Glutamatergic neuron (in vitro differentiated cells): ENCODE results near the gene PKP4. TPM values are rescaled to one million over a fixed set of nuclear protein-coding genes. Genes with fewer than 3 reads are reported as not detected.

Experiments used
- DNase-seq: peaks from one replicate; pipeline ENCODE4 v3.0.0; 2022
- H3K27ac Mint-ChIP-seq: one replicate; pipeline ENCODE4 v1.8.0; 2020; ENCODE audit warnings: mild to moderate bottlenecking, mixed read lengths, inconsistent platforms; ENCODE audit not compliant: unreplicated experiment
- H3K27me3 Mint-ChIP-seq: one replicate; pipeline ENCODE4 v1.8.0; 2020; ENCODE audit warnings: mild to moderate bottlenecking, moderate library complexity, mixed read lengths, inconsistent platforms; ENCODE audit not compliant: unreplicated experiment
- H3K36me3 Mint-ChIP-seq: one replicate; pipeline ENCODE4 v1.8.0; 2020; ENCODE audit warnings: mild to moderate bottlenecking, mixed read lengths, inconsistent platforms; ENCODE audit not compliant: unreplicated experiment
- H3K4me1 Mint-ChIP-seq: one replicate; pipeline ENCODE4 v1.8.0; 2020; ENCODE audit warnings: mild to moderate bottlenecking, low read depth, mixed read lengths, inconsistent platforms; ENCODE audit not compliant: unreplicated experiment
- H3K4me3 Mint-ChIP-seq: one replicate; pipeline ENCODE4 v1.8.0; 2020; ENCODE audit warnings: mild to moderate bottlenecking, mixed read lengths, inconsistent platforms; ENCODE audit not compliant: unreplicated experiment
- H3K9me3 Mint-ChIP-seq: one replicate; pipeline ENCODE4 v1.8.0; 2020; ENCODE audit warnings: mild to moderate bottlenecking, moderate library complexity, mixed read lengths, inconsistent platforms; ENCODE audit not compliant: unreplicated experiment
- total RNA-seq: library from RNA; stranded (reverse); fragmentation: NEBNext Ultra II Directional; extraction: Animal tissue kit (Norgen Biotek cat#: 25700); gene quantifications from one replicate; pipeline ENCODE4 v1.2.1, GENCODE V29; 2021; ENCODE audit not compliant: unreplicated experiment
- TF ChIP-seq, protein P1 (sequence below): fragments of 200-600 bp; sonication (generic); IDR thresholded peaks from one replicate; pipeline ENCODE4 v1.5.0; 2021; ENCODE audit not compliant: partially characterized antibody, unreplicated experiment

Gene PKP4
- total RNA-seq, 1 donor from 2014 or later, result 25.0 TPM

DNA sequence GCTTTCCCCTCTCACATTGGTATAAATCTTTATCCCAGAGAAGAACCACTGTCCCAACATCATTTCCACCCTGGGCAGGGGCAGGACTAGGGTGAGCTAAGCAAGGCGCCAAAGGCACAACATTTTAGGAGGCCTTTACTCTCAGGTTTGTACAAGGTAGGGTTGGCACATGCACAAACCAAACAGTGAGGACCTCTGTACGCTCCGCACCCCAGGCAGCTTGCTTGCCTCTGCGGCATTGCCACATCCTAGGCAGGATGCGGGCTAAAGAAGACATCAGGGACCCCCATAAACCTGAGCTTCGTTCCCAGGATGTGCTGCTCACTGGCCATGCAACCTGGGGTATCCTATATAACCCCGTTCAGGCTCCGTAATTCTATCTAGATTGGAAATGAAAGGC lies 210.2 kb downstream of the PKP4 start:
- Mint-ChIP-seq H3K36me3 (no peaks in the 10 kb centered on the region), H3K27ac (no peak overlapping the region), H3K27me3 (peaks cover 2% of the 10 kb centered on the region), H3K9me3 (peaks cover 2% of the 10 kb centered on the region), H3K4me3 (no peak overlapping the region), H3K4me1 (no peaks in the 10 kb centered on the region)
- TF ChIP-seq, protein P1, sequence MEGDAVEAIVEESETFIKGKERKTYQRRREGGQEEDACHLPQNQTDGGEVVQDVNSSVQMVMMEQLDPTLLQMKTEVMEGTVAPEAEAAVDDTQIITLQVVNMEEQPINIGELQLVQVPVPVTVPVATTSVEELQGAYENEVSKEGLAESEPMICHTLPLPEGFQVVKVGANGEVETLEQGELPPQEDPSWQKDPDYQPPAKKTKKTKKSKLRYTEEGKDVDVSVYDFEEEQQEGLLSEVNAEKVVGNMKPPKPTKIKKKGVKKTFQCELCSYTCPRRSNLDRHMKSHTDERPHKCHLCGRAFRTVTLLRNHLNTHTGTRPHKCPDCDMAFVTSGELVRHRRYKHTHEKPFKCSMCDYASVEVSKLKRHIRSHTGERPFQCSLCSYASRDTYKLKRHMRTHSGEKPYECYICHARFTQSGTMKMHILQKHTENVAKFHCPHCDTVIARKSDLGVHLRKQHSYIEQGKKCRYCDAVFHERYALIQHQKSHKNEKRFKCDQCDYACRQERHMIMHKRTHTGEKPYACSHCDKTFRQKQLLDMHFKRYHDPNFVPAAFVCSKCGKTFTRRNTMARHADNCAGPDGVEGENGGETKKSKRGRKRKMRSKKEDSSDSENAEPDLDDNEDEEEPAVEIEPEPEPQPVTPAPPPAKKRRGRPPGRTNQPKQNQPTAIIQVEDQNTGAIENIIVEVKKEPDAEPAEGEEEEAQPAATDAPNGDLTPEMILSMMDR, result no peak
- no peak for DNase-seq

DNA sequence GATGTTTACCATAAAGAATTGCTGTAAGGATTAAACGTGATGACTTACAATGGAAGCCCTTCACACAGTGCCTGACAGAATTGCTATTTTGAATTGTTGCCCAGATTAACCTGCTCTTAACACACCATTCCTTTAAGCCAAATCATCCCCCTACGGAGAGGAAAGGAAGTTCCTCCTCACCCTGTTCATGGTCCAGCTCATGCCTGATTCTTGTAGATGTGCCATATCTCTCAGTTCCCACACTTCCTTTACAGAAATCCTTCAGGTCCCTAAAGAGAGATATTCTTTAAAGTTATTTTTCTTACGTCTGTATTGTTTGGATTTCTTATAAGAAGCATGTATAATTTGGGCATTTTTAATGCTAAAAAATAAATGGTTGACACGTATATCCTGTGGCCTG lies 210.8 kb downstream of the PKP4 start:
- TF ChIP-seq, protein P1, result no peak
- Mint-ChIP-seq H3K36me3 (no peaks in the 10 kb centered on the region), H3K27ac (no peak overlapping the region), H3K4me3 (no peak overlapping the region), H3K9me3 (peaks cover 2% of the 10 kb centered on the region), H3K4me1 (no peaks in the 10 kb centered on the region), H3K27me3 (peaks cover 2% of the 10 kb centered on the region)
- no peak for DNase-seq

- Mint-ChIP-seq H3K27me3 (peaks cover 2% of the 10 kb centered on the region), H3K4me3 (no peak overlapping the region), H3K27ac (no peak overlapping the region), H3K9me3 (peaks cover 2% of the 10 kb centered on the region), H3K36me3 (no peaks in the 10 kb centered on the region), H3K4me1 (no peaks in the 10 kb centered on the region)
- DNase-seq, result no peak
- TF ChIP-seq, protein P1, result no peak
Observed at GRCh38 chr2:158668001-158668765, 211.4 kb downstream of the PKP4 start.

DNA sequence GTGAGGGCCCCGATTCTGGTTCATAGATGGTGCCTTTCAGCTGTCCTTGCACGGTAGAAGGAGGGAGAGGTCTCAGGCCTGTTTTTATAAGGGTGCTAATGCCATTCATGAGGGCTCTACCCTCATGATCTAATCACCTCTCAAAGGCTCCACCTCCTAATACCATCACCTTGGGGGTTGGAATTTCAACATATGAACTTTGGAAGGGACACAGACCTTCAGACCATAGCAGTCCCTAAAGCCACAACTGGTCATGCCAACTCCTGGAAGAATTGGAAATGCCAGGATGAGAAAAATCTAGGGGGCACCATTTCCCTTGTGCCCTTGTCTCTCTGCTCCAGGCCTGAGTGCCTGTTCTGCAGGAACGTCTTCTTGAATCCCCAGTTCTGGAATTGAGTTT lies 213.5 kb downstream of the PKP4 start:
- Mint-ChIP-seq H3K9me3 (peaks cover 2% of the 10 kb centered on the region), H3K27me3 (peaks cover 2% of the 10 kb centered on the region), H3K4me3 (no peak overlapping the region), H3K27ac (no peak overlapping the region), H3K4me1 (no peaks in the 10 kb centered on the region), H3K36me3 (no peaks in the 10 kb centered on the region)
- DNase-seq, result no peak
- TF ChIP-seq, protein P1, result no peak

DNA sequence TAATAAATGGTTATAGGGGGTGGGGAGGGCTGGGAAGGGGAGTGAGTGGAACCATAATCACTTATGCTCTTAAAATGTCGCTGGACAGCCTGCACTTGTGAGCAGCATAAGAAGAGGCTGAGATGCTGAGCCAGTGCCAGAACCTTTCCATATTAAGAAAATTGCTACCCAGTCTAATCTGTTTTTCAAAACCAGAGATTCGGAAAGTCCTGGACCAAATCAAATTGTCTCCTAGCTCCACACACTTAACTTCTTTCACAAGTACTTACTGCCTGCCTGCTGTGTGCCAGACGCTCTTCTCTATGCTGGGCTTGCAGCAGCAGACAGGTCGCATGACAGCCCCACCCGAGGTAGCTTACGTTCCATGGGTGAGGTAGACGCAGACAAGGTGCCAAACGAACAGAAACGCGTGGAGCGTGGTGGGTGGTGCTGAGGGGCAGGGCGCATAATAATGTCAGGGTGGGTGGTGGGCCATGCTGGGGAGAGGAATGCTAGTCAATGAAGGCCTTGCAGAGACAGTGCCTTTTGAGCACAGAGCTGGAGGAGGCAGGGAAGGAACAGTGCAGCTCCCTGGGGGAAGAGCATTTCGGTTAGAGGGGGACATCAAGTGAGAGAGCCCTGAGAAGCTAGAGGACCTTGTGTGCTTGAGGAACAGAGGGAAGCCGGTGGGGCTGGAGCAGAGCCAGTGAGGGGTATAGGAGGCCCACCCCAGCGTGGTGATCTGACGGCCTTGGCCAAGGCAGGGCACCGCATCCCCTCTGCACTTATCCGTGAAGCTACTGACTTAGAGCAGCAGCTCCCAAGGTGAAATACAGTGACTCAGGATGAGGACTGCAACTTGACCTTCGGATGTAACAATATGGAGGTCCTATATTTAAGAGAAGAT lies 214.9 kb downstream of the PKP4 start:
- no peaks in the 10 kb centered on the region for H3K4me1 Mint-ChIP-seq
- TF ChIP-seq, protein P1, result no peak
- H3K36me3 Mint-ChIP-seq, result no peaks in the 10 kb centered on the region
- H3K27ac Mint-ChIP-seq, result no peak overlapping the region
- DNase-seq, result no peak
- H3K4me3 Mint-ChIP-seq, result no peak overlapping the region
- peaks cover 2% of the 10 kb centered on the region for H3K9me3 Mint-ChIP-seq
- peaks cover 2% of the 10 kb centered on the region for H3K27me3 Mint-ChIP-seq
